SK-N-SH (cell line): ENCODE results near the gene LRP10. TPM values are rescaled to one million over a fixed set of nuclear protein-coding genes. Genes with fewer than 3 reads are reported as not detected.

Source experiments
- CTCF ChIA-PET: fragments of 300-600, 350-600 bp; formaldehyde crosslinking; extraction: SDS; loops from one replicate; lab custom pipeline; 2021; lab: Yijun Ruan, JAX
- POLR2A ChIA-PET: fragments of 350-600 bp; sonication (Branson Sonifier 250); formaldehyde crosslinking; extraction: SDS; loops from one replicate; lab custom pipeline; 2020; ENCODE audit warnings: antibody characterized with exemption, inconsistent platforms; lab: Yijun Ruan, JAX
- DNase-seq: peaks from one replicate; pipeline ENCODE4 v3.0.0; 2012
- H2AFZ ChIP-seq: fragments of 200-600 bp; sonication (generic); 2 replicates; pipeline ENCODE4 v1.8.1; 2016; ENCODE audit warnings: antibody characterized with exemption, mild to moderate bottlenecking, low read depth
- H3F3A ChIP-seq: fragments of 200-600 bp; sonication (generic); replicated peaks from 2 replicates; pipeline ENCODE3; 2016; ENCODE audit warnings: antibody characterized with exemption, mild to moderate bottlenecking; ENCODE audit not compliant: insufficient read depth
- H3K27ac ChIP-seq, 2 experiments: fragments of 200-500 bp in 1 of 2; fragments of 200-600 bp in 1 of 2; sonication (Bioruptor generic) in 1 of 2; sonication (generic), shearing (Covaris generic) in 1 of 2; 2 replicates each; pipeline versions ENCODE4 v1.5.1 to v1.6.1; 2014 to 2016; ENCODE audit warnings: low read depth in 2 of 2, inconsistent platforms in 1 of 2, low read length in 1 of 2, mild to moderate bottlenecking in 1 of 2, mixed read lengths in 1 of 2
- H3K27me3 ChIP-seq: fragments of 200-600 bp; sonication (generic), shearing (Covaris generic); 2 replicates; pipeline ENCODE4 v1.6.1; 2016; ENCODE audit warnings: mixed run types; ENCODE audit not compliant: insufficient read depth
- H3K36me3 ChIP-seq, 2 experiments: fragments of 200-500 bp in 1 of 2; fragments of 200-600 bp in 1 of 2; sonication (Bioruptor generic) in 1 of 2; sonication (generic) in 1 of 2; replicated peaks in 1 of 2; 2 replicates each; pipeline versions ENCODE3 to v1.5.1; 2014 to 2016; ENCODE audit warnings: low read length in 1 of 2, mild to moderate bottlenecking in 1 of 2; ENCODE audit not compliant: insufficient read depth in 2 of 2, control insufficient read depth in 1 of 2
- H3K4me1 ChIP-seq, 2 experiments: fragments of 200-500 bp in 1 of 2; fragments of 200-600 bp in 1 of 2; sonication (Bioruptor generic) in 1 of 2; sonication (generic), shearing (Covaris generic) in 1 of 2; 2 replicates each; pipeline versions ENCODE4 v1.5.1 to v1.6.1; 2014 to 2016; ENCODE audit warnings: low read depth in 1 of 2, low read length in 1 of 2, mixed run types in 1 of 2; ENCODE audit not compliant: insufficient read depth in 2 of 2, control insufficient read depth in 1 of 2
- H3K4me2 ChIP-seq: fragments of 200-600 bp; sonication (generic), shearing (Covaris generic); 2 replicates; pipeline ENCODE4 v1.6.1; 2017; ENCODE audit warnings: mixed run types
- H3K4me3 ChIP-seq, 2 experiments: fragments of 200-500 bp in 1 of 2; fragments of 200-600 bp in 1 of 2; sonication (Bioruptor generic) in 1 of 2; sonication (generic), shearing (Covaris generic) in 1 of 2; 2 replicates each; pipeline versions ENCODE4 v1.5.1 to v1.8.1; 2014 to 2016; ENCODE audit warnings: low read depth in 2 of 2, inconsistent platforms in 1 of 2, low read length in 1 of 2, mild to moderate bottlenecking in 1 of 2, mixed read lengths in 1 of 2, moderate library complexity in 1 of 2
- H3K79me2 ChIP-seq: fragments of 200-600 bp; sonication (generic); 2 replicates; pipeline ENCODE4 v1.8.1; 2017; ENCODE audit warnings: mild to moderate bottlenecking; ENCODE audit not compliant: insufficient read depth
- H3K9ac ChIP-seq: fragments of 200-600 bp; sonication (generic); 2 replicates; pipeline ENCODE4 v1.6.1; 2017; ENCODE audit warnings: mixed run types
- H3K9me2 ChIP-seq: fragments of 200-600 bp; sonication (generic); 2 replicates; pipeline ENCODE4 v1.6.1; 2017; ENCODE audit warnings: mixed run types
- H3K9me3 ChIP-seq: fragments of 200-600 bp; sonication (generic); 2 replicates; pipeline ENCODE4 v1.6.1; 2017; ENCODE audit warnings: mixed run types, mild to moderate bottlenecking, moderate library complexity
- H4K20me1 ChIP-seq: fragments of 200-600 bp; sonication (generic); 2 replicates; pipeline ENCODE4 v1.6.1; 2017; ENCODE audit warnings: mild to moderate bottlenecking, mixed run types; ENCODE audit not compliant: insufficient read depth
- EP300 ChIP-seq, 2 experiments: IDR thresholded peaks; 2 replicates each; pipeline versions ENCODE4 v1.4.0 to v1.6.1; 2012; ENCODE audit warnings: borderline replicate concordance in 1 of 2, low read depth in 1 of 2, low read length in 1 of 2
- FOSL2 ChIP-seq: IDR thresholded peaks from 2 replicates; pipeline ENCODE4 v1.4.0; 2012; ENCODE audit warnings: low read depth, mild to moderate bottlenecking, moderate library complexity, borderline replicate concordance
- FOXM1 ChIP-seq: IDR thresholded peaks from 2 replicates; pipeline ENCODE4 v1.4.0; 2012; ENCODE audit warnings: low read depth, mild to moderate bottlenecking
- GABPA ChIP-seq: IDR thresholded peaks from 2 replicates; pipeline ENCODE4 v1.4.0; 2012; ENCODE audit warnings: low read depth, mild to moderate bottlenecking
- GATA2 ChIP-seq: sonication (generic); formaldehyde crosslinking; IDR thresholded peaks from 2 replicates; pipeline ENCODE4 v1.5.0; 2020; ENCODE audit warnings: mild to moderate bottlenecking, missing genetic modification reagents
- MEF2A ChIP-seq: IDR thresholded peaks from 2 replicates; pipeline ENCODE4 v1.4.0; 2012; ENCODE audit warnings: low read depth, borderline replicate concordance
- SMC3 ChIP-seq: IDR thresholded peaks from 2 replicates; pipeline ENCODE4 v1.6.1; 2012; ENCODE audit warnings: low read depth, low read length, improper control_type of control experiment
- TCF12 ChIP-seq: IDR thresholded peaks from 2 replicates; pipeline ENCODE4 v1.4.0; 2012
- TEAD4 ChIP-seq: IDR thresholded peaks from 2 replicates; pipeline ENCODE4 v1.4.0; 2012; ENCODE audit warnings: mild to moderate bottlenecking, borderline replicate concordance; ENCODE audit not compliant: insufficient read depth
- YY1 ChIP-seq: IDR thresholded peaks from 2 replicates; pipeline ENCODE4 v1.4.0; 2012; ENCODE audit warnings: low read depth, mild to moderate bottlenecking
- WGBS: methylation state at CpG from one replicate; pipeline ENCODE4 v1.1.6; 2017; ENCODE audit warnings: low lambda C conversion rate; 5-methylcytosine and 5-hydroxymethylcytosine counted together
- polyA plus RNA-seq, 3 experiments: library from polyadenylated mRNA; depleted of rRNA; stranded (reverse); fragments of >200 nt; gene quantifications; 2 replicates each; pipeline ENCODE4 v1.2.3, GENCODE V29; 2012
- TF ChIP-seq, protein P1 (sequence below): IDR thresholded peaks from 2 replicates; pipeline ENCODE4 v1.4.0; 2012; ENCODE audit warnings: low read depth, borderline replicate concordance
- TF ChIP-seq, protein P2 (sequence below): fragments of 200-600 bp; sonication (generic); IDR thresholded peaks from 2 replicates; pipeline ENCODE4 v1.6.1; 2017; ENCODE audit warnings: antibody characterized with exemption, mild to moderate bottlenecking, moderate library complexity
- TF ChIP-seq, protein P3 (sequence below): IDR thresholded peaks from 2 replicates; pipeline ENCODE4 v1.4.0; 2012; ENCODE audit warnings: low read depth, borderline replicate concordance

LRP10 gene
- polyA plus RNA-seq, 1 of the 3 experiments (the other 2 are of a cell fraction), result 117 TPM

DNA sequence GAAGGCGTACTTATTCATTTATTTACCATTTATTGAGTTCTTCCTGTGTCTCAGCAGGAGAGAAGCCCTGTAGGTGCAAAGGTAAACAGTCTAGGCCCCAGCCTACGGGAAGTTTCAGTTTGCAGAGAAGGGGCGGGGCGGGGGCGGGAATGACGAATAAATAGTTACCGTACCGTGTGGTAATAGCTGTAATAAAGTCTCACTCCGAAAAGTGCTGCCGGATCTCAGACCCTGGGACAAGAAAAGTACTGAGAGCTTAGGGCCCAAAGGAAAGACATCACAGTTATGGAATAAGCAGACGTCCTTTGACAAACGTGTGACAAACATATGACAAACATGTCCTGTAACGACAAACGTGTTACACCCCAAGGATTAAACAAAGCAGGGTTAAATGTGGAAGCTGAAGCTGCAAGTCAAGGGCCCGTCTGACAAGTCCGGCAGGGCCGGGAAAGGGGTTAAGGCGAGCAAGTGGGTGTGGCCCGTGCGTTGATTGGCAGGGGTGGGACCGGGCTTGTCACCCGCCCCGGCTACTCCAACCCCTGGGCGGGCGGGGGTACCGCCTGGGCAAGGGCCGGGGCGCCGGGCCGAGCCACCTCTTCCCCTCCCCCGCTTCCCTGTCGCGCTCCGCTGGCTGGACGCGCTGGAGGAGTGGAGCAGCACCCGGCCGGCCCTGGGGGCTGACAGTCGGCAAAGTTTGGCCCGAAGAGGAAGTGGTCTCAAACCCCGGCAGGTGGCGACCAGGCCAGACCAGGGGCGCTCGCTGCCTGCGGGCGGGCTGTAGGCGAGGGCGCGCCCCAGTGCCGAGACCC, at the start of gene LRP10 (continued):
- TF ChIP-seq, protein P1, sequence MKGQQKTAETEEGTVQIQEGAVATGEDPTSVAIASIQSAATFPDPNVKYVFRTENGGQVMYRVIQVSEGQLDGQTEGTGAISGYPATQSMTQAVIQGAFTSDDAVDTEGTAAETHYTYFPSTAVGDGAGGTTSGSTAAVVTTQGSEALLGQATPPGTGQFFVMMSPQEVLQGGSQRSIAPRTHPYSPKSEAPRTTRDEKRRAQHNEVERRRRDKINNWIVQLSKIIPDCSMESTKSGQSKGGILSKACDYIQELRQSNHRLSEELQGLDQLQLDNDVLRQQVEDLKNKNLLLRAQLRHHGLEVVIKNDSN, result no peak; the same call in 1 of the 2 replicates
- no peak for TF ChIP-seq MEF2A
- TF ChIP-seq, protein P2, sequence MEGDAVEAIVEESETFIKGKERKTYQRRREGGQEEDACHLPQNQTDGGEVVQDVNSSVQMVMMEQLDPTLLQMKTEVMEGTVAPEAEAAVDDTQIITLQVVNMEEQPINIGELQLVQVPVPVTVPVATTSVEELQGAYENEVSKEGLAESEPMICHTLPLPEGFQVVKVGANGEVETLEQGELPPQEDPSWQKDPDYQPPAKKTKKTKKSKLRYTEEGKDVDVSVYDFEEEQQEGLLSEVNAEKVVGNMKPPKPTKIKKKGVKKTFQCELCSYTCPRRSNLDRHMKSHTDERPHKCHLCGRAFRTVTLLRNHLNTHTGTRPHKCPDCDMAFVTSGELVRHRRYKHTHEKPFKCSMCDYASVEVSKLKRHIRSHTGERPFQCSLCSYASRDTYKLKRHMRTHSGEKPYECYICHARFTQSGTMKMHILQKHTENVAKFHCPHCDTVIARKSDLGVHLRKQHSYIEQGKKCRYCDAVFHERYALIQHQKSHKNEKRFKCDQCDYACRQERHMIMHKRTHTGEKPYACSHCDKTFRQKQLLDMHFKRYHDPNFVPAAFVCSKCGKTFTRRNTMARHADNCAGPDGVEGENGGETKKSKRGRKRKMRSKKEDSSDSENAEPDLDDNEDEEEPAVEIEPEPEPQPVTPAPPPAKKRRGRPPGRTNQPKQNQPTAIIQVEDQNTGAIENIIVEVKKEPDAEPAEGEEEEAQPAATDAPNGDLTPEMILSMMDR, result peak; percentile 11; the same call in 1 of the 2 replicates
- TF ChIP-seq YY1, result no peak
- TF ChIP-seq, protein P3, sequence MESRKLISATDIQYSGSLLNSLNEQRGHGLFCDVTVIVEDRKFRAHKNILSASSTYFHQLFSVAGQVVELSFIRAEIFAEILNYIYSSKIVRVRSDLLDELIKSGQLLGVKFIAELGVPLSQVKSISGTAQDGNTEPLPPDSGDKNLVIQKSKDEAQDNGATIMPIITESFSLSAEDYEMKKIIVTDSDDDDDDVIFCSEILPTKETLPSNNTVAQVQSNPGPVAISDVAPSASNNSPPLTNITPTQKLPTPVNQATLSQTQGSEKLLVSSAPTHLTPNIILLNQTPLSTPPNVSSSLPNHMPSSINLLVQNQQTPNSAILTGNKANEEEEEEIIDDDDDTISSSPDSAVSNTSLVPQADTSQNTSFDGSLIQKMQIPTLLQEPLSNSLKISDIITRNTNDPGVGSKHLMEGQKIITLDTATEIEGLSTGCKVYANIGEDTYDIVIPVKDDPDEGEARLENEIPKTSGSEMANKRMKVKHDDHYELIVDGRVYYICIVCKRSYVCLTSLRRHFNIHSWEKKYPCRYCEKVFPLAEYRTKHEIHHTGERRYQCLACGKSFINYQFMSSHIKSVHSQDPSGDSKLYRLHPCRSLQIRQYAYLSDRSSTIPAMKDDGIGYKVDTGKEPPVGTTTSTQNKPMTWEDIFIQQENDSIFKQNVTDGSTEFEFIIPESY, result no peak
- no peak for TF ChIP-seq TCF12
- TF ChIP-seq FOXM1, result no peak
- TF ChIP-seq FOSL2, result no peak
- no peak for TF ChIP-seq SMC3
- no peak for TF ChIP-seq GATA2 (CRISPR knock-in tag)
- no peak for TF ChIP-seq EP300 (IDR thresholded peaks at IDR 0.05; ENCODE audit: borderline replicate concordance in 1 of 2, low read depth in 1 of 2, low read length in 1 of 2)

DNA sequence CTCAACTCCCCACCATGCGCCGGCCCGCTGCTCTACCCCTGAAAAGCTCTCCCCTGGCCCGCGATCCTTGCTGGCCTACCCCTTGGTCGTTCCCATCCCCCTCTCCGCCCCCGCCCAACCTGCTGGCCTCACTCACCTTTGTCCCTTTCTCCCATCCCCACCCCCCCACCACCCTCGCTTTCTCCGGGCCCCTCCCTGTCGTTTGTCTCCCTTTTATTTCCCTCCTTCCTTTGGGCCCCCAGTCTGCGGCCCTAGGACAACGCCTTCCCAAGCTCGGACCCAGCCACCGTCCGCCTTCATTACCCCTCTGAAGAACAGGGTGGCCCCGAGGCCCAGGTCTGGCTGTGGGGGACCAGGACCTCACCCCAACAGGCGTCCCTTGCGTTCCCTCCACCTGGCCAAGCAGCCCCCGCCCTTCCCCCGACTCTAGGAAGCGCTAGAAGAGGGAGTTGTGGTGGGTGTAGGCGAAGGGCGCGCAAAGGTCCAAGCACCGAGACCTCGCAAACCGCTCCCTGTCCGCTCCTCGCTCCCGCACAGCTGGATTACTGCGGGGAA, 49.4 kb upstream of the LRP10 start:
- H3K27ac ChIP-seq, result no peak overlapping the region
- CTCF ChIA-PET, result interaction anchor here (0.5 to 19.1 kb wide), 40 partner anchors 10 to 432 kb away, joined by 3 to 472 read pairs (median 5); partner anchors contain the start of genes LRP10, MMP14, OXA1L and PRMT5

More for the DNA sequence above, 49.4 kb upstream of the LRP10 start:
- Histone ChIP-seq H3K9me3 (no peaks in the 10 kb centered on the region), H3K4me1 (peaks cover 8 to 13% of the 10 kb centered on the region in 2 experiments; a peak in 2 of 4 replicates), H3K27me3 (no peaks in the 10 kb centered on the region), H3K36me3 (no peaks in the 10 kb centered on the region), H3F3A (no peaks in the 10 kb centered on the region), H4K20me1 (no peaks in the 10 kb centered on the region), H3K4me3 (no peak overlapping the region), H2AFZ (peak overlapping the region; percentile 79; the same call in 1 of the 2 replicates), H3K9ac (no peak overlapping the region), H3K79me2 (no peaks in the 10 kb centered on the region), H3K9me2 (no peaks in the 10 kb centered on the region), H3K4me2 (no peak overlapping the region; the same call in 1 of the 2 replicates)
- no peak for DNase-seq
- WGBS, result 98% methylated on average over 31 of the region's 32 CpGs
- POLR2A ChIA-PET, result interaction anchor here (1.2 to 1.3 kb wide), 3 partner anchors 26 to 31 kb away, joined by 4 to 7 read pairs (median 4); no protein-coding TSS in a partner anchor
- TF ChIP-seq TEAD4, result no peak
- TF ChIP-seq, protein P1, result no peak
- no peak for TF ChIP-seq GABPA
- TF ChIP-seq, protein P2, result no peak
- TF ChIP-seq, protein P3, result no peak
